ENCODE data around the gene KLHDC2. TPM values are rescaled to one million over a fixed set of nuclear protein-coding genes. Genes with fewer than 3 reads are reported as not detected.
"Not testable (repeated sequence)": the region's sequence is repeated elsewhere in the genome, so short reads cannot be mapped to it uniquely, and the experiment has no call there.

KLHDC2 gene
- total and polyA plus RNA-seq, 2 donors (not counting 1 experiment from before 2014, with no cell fraction given) = 59.1 to 135 TPM

DNA sequence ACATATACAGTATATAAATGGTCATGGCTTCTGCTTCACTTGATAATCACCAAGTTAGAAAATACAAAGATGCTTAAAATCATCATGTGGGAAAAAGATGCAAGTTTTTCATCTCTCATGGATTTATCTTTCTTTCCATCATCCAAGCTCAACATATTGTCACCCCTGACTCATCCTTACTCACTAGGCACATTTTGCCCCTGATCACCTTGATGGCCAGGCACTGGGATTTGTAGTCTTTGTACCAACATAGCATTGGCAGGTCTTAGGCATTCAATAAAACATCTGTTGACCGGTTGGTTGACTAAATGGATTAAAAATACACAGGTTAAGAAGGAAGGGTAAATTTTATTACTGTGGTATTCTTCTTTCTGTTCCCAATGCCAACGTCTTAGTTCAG lies 28.1 kb downstream of the KLHDC2 start:
- Histone ChIP-seq H3K27ac (ENCODE audit: insufficient read depth, low read length) (no peak overlapping the region), H3K36me3 (ENCODE audit: control insufficient read depth, insufficient read depth, low read length) (peaks cover 3% of the 10 kb centered on the region), H3K27me3 (ENCODE audit: control insufficient read depth, insufficient read depth, low read length) (no peaks in the 10 kb centered on the region), H3K9me3 (ENCODE audit: control insufficient read depth, insufficient read depth, low read depth, low read length) (no peaks in the 10 kb centered on the region), H3K4me2 (ENCODE audit: extremely low read depth, insufficient read depth, low read length) (no peak overlapping the region), H3K4me1 (ENCODE audit: control insufficient read depth, extremely low read depth, insufficient read depth, low read length) (no peaks in the 10 kb centered on the region), H3K79me2 (ENCODE audit: control insufficient read depth, insufficient read depth, low read length) (no peaks in the 10 kb centered on the region), H4K20me1 (ENCODE audit: control insufficient read depth, extremely low read depth, insufficient read depth, low read length) (no peaks in the 10 kb centered on the region), H3K4me3 (replicated peaks in 1 of 4; ENCODE audit: control extremely low read depth in 1 of 4, insufficient read depth in 1 of 4, low read depth in 3 of 4, low read length in 4 of 4) (no peak overlapping the region), H3K9ac (ENCODE audit: insufficient read depth, low read length) (no peak overlapping the region), H2AFZ (ENCODE audit: low read length) (no peak overlapping the region)
- no peak for DNase-seq (ENCODE audit: low read depth in 2 of 2)
- TF ChIP-seq EZH2 (IDR thresholded peaks at IDR 0.05; ENCODE audit: low read length, missing control alignments) = no peak
- TF ChIP-seq, protein P1, sequence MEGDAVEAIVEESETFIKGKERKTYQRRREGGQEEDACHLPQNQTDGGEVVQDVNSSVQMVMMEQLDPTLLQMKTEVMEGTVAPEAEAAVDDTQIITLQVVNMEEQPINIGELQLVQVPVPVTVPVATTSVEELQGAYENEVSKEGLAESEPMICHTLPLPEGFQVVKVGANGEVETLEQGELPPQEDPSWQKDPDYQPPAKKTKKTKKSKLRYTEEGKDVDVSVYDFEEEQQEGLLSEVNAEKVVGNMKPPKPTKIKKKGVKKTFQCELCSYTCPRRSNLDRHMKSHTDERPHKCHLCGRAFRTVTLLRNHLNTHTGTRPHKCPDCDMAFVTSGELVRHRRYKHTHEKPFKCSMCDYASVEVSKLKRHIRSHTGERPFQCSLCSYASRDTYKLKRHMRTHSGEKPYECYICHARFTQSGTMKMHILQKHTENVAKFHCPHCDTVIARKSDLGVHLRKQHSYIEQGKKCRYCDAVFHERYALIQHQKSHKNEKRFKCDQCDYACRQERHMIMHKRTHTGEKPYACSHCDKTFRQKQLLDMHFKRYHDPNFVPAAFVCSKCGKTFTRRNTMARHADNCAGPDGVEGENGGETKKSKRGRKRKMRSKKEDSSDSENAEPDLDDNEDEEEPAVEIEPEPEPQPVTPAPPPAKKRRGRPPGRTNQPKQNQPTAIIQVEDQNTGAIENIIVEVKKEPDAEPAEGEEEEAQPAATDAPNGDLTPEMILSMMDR (conservative IDR thresholded peaks at IDR 0.05 in 1 of 2, IDR thresholded peaks at IDR 0.05 in 1 of 2; ENCODE audit: low read depth in 1 of 2, low read length in 2 of 2) = no peak

DNA sequence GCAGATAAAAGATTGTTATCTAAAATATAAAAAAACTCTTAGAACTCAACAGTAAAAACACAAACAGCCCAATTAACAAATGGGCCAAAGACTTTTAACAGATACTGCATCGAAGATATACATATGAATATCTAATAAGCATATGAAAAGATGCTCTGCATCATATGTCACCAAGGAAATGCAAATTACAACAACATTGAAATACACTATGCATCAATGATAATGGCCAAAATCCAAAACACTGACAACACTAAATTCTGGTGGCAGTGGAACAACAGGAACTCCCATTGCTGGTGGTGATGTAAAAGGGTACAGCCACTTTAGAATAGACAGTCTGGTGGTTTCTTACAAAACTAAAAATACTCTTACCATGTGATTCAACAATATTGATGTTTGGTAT lies 40.8 kb downstream of the KLHDC2 start:
- no peak for TF ChIP-seq EZH2 (IDR thresholded peaks at IDR 0.05; ENCODE audit: low read length, missing control alignments)
- TF ChIP-seq, protein P1 (conservative IDR thresholded peaks at IDR 0.05 in 1 of 2, IDR thresholded peaks at IDR 0.05 in 1 of 2; ENCODE audit: low read depth in 1 of 2, low read length in 2 of 2) = no peak
- Histone ChIP-seq H3K4me1 (ENCODE audit: control insufficient read depth, extremely low read depth, insufficient read depth, low read length) (no peaks in the 10 kb centered on the region), H4K20me1 (ENCODE audit: control insufficient read depth, extremely low read depth, insufficient read depth, low read length) (no peaks in the 10 kb centered on the region), H2AFZ (ENCODE audit: low read length) (no peak overlapping the region), H3K9me3 (ENCODE audit: control insufficient read depth, insufficient read depth, low read depth, low read length) (no peaks in the 10 kb centered on the region), H3K4me2 (ENCODE audit: extremely low read depth, insufficient read depth, low read length) (no peak overlapping the region), H3K27me3 (ENCODE audit: control insufficient read depth, insufficient read depth, low read length) (no peaks in the 10 kb centered on the region), H3K4me3 (replicated peaks in 1 of 4; ENCODE audit: control extremely low read depth in 1 of 4, insufficient read depth in 1 of 4, low read depth in 3 of 4, low read length in 4 of 4) (no peak overlapping the region), H3K79me2 (ENCODE audit: control insufficient read depth, insufficient read depth, low read length) (no peaks in the 10 kb centered on the region), H3K27ac (ENCODE audit: insufficient read depth, low read length) (no peak overlapping the region), H3K9ac (ENCODE audit: insufficient read depth, low read length) (no peak overlapping the region), H3K36me3 (ENCODE audit: control insufficient read depth, insufficient read depth, low read length) (peaks cover 5% of the 10 kb centered on the region)
- DNase-seq (ENCODE audit: low read depth in 2 of 2) = no peak

DNA sequence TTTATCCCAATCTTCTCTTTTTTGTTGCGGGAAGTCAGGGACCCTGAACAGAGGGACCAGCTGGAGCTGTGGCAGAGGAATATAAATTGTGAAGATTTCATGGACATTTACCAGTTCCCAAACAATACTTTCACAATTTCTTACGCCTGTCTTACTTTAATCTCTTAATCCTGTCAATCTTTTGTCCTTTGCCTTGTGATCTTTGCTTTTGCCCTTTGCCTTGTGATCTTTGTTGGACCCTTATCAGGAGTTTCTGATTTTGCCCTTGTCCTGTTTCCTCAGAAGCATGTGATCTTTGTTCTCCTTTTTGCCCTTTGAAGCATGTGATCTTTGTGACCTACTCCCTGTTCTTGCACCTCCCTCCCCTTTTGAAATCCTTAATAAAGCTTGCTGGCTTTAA lies 48.2 kb downstream of the KLHDC2 start:
- not testable (repeated sequence) for H3K4me3 ChIP-seq (replicated peaks in 1 of 4; ENCODE audit: control extremely low read depth in 1 of 4, insufficient read depth in 1 of 4, low read depth in 3 of 4, low read length in 4 of 4); H3K9ac ChIP-seq (ENCODE audit: insufficient read depth, low read length); H2AFZ ChIP-seq (ENCODE audit: low read length); DNase-seq (ENCODE audit: low read depth in 2 of 2); H3K27me3 ChIP-seq (ENCODE audit: control insufficient read depth, insufficient read depth, low read length); H3K27ac ChIP-seq (ENCODE audit: insufficient read depth, low read length); H3K4me1 ChIP-seq (ENCODE audit: control insufficient read depth, extremely low read depth, insufficient read depth, low read length); H4K20me1 ChIP-seq (ENCODE audit: control insufficient read depth, extremely low read depth, insufficient read depth, low read length); H3K79me2 ChIP-seq (ENCODE audit: control insufficient read depth, insufficient read depth, low read length); H3K36me3 ChIP-seq (ENCODE audit: control insufficient read depth, insufficient read depth, low read length); H3K9me3 ChIP-seq (ENCODE audit: control insufficient read depth, insufficient read depth, low read depth, low read length); H3K4me2 ChIP-seq (ENCODE audit: extremely low read depth, insufficient read depth, low read length)

Data from fibroblast of lung (primary cell).